KOPT-K1 (cell line): ENCODE measurements around the gene SMR3A.

ENCODE experiments used
- H3K27ac ChIP-seq: fragments of 200-600 bp; sonication (generic); 2 replicates; pipeline ENCODE4 v1.5.1; 2016; ENCODE audit warnings: antibody characterized with exemption, mild to moderate bottlenecking, low read depth, low read length; ENCODE audit not compliant: poor library complexity, severe bottlenecking
- H3K36me3 ChIP-seq: fragments of 200-600 bp; sonication (generic); 2 replicates; pipeline ENCODE4 v1.5.1; 2017; ENCODE audit warnings: antibody characterized with exemption, mild to moderate bottlenecking, low read length, moderate library complexity; ENCODE audit not compliant: insufficient read depth
- H3K9me3 ChIP-seq: fragments of 200-600 bp; sonication (generic); 2 replicates; pipeline ENCODE4 v1.5.1; 2017; ENCODE audit warnings: antibody characterized with exemption, low read length, mild to moderate bottlenecking; ENCODE audit not compliant: insufficient read depth, poor library complexity, severe bottlenecking

SMR3A gene

DNA sequence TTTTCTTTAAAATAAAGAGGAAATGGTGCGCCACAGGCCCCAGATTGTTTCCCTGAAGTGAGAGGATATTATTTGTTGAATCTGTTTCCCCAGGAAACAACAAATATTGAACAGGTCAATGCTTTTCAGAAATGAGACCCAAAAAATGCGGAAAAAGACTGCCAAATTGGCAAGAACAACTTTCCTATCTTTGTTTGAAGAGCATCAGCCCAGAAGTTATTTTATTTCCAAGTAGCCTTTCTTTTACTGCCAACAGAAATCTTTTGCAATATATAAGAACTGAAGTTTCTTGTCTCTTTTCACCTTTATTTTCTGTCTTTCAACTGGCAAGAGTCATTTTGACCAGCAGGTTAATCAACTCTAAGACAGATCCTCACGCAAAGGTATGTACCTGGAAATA is at the start of gene SMR3A:
TSS of gene SMR3A (plus strand) at position 301 of the 400 bp plus-strand sequence. CDS start 1,356 bp downstream, outside the sequence.
- Histone ChIP-seq H3K9me3 (no peaks in the 10 kb centered on the region), H3K27ac (no peak within 1 kb of the TSS), H3K36me3 (no peaks in the 10 kb centered on the region)

DNA sequence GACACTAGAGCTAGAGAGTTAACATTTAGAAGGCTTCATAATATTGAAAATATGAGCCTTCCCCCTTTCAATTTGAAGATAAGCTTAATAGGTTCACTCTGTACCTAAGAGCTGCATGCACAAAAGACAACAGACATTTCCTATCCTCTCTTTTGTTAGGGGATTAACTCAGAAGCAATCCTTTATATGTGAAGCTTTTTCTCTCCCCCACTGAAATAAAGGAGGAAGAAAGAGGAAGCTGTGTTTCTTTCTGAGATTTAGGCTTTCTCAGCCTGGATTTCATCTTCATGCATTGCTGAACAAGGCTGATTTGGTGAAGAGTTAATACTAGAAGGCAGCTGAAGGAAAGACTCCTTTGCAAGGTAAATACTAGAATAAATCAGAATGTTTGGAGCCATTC is 46.8 kb upstream of the SMR3A start:
- Histone ChIP-seq H3K36me3 (no peaks in the 10 kb centered on the region), H3K27ac (no peak overlapping the region), H3K9me3 (no peaks in the 10 kb centered on the region)

DNA sequence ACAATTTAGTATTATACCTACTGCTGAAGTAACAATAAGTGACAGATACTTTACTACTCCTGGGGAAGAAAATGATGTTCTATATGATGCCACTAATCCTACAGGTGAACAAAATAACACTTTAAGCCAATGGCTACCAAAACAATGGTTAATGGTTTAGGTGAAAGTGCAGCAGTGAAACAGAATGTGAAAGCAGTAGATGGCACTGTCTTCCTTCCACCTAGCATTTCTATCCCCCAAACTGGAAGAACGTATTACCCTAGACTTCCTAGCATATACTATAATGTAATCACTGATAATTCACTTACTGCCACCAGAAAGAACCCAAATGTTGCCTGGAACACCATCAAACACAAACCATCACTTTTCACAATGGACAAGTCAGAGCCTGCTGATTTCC is 44.6 kb upstream of the SMR3A start:
- Histone ChIP-seq H3K36me3 (no peaks in the 10 kb centered on the region), H3K9me3 (no peaks in the 10 kb centered on the region), H3K27ac (no peak overlapping the region)

DNA sequence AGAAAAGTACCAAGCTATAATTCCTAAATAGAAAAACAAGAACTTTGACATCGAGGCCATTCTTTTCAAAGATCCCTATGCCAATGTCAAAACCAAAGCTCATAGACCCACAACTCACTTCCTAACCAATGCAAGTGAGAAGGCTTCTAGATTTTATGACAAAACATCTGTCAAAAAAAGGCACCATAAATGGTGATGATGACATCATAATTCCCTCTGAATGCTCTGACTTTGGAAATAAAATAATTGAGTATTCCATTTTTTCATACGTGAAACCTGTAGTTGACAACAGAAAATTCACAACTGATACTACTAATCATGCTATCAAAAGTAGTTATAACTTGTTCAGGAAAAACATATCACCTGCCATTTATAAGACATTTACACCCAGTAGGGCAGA is 34.5 kb upstream of the SMR3A start:
- Histone ChIP-seq H3K36me3 (no peaks in the 10 kb centered on the region), H3K27ac (no peak overlapping the region), H3K9me3 (no peaks in the 10 kb centered on the region)

DNA sequence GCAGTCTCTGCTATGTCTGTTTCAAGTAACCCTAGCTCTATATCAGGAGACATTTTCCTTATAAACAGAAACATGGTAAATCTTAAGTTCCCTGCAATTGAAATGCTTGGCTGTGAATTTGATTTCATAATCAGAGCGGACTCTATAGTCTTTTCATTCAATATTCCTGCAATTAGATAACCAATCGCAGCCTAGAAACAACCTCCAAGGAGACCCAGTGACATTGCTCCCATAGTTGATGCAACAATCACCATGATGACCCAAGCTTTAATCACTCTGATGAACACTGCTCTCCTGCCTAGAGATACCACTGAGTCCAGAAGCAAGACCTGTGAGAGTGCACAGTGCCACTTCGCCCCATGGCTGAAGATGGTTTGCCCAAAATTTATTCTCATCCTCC is 25.9 kb upstream of the SMR3A start, which contains the start of gene CABS1:
TSS of gene CABS1 (plus strand) at position 301 of the 400 bp plus-strand sequence. CDS start at position 360, 59 bp downstream.
- Histone ChIP-seq H3K9me3 (no peaks in the 10 kb centered on the region), H3K36me3 (no peaks in the 10 kb centered on the region), H3K27ac (no peak within 1 kb of the TSS)

DNA sequence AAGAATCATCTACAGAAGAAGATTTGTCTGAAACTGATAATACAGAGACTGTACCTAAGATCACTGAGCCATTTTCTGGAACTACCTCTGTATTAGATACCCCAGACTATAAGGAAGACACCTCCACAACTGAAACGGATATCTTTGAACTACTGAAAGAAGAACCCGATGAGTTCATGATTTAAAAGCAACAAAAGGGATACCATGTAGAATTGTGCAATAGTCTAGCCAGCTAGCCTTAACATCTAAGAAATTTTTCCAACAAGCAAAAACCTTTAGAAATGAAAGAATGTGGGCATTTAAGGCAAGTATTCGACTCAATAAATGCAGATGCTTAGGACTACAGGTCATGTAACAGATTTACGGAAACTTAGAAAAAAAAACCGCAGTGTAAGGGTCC is 24.5 kb upstream of the SMR3A start:
- no peaks in the 10 kb centered on the region for H3K36me3 ChIP-seq
- H3K27ac ChIP-seq: no peak overlapping the region
- H3K9me3 ChIP-seq: no peaks in the 10 kb centered on the region

DNA sequence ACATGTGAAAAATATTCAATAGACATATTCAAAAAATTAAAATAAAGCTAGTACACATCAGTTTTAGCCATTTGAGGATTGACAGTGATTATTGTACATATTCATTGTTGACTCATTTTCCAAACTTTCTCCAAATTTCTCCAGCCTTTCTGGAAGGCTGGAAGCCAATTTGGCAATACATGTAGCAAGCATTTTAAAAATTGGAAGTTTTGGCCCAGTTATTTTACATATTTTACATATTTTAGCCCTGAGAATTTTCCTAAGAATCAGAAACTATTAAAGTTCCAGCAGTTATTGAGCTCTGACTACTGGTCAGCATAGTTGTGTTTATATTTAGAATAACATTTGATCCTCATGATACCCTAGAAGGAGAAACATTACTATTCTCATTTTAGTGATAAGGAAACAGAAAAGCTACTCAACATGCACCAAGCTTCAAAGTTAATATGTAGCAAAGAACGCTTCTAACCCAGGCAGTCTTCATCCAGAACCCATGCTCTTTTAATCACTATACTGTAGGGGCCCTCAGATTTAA is 22.6 kb upstream of the SMR3A start:
- Histone ChIP-seq H3K27ac (no peak overlapping the region), H3K9me3 (no peaks in the 10 kb centered on the region), H3K36me3 (no peaks in the 10 kb centered on the region)

DNA sequence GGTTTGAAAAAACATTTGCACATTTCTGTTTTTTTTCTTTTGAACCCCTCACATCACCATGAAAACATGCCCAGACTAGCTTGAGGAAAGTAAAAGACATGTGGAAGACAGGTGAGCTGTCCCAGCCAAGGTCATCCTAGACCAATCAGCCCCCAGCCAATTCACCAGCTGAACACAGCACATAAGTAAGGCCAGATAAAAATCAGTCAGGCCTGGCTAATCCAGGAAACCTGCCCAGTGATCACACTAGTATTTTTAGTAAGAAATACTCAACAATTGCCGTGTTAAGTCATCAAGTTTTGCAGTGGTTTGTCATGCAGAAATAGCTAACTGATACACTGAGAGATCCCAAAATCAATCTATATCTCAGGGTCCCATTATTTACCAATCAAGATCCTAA is 4.4 kb upstream of the SMR3A start:
- Histone ChIP-seq H3K9me3 (no peaks in the 10 kb centered on the region), H3K36me3 (no peaks in the 10 kb centered on the region), H3K27ac (no peak overlapping the region)

DNA sequence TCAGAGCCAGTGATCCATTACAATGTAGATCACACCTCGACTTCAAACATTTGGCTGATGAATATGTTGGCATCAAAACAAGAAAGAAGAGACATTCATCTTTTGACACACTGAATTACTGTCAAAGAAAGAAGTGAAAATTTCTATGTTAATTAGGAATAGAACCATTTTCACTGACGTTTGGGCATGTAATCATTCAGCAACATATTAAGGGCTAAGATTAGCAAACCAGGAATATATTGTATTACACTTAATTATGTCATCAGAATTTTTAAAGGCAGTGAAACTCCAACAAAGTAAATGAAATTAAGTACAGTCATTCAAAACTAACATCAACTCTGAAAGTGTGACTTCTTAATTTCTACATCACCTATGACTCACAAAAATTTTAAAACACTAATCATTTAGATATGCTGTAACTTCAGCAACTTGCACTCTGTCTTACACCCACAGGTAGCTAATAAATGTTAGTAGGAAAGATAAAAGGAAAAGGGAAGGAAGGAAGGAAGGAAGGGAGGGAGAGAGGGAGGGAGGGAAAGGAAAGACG is 1.4 kb upstream of the SMR3A start:
- Histone ChIP-seq H3K27ac (no peak overlapping the region), H3K9me3 (no peaks in the 10 kb centered on the region), H3K36me3 (no peaks in the 10 kb centered on the region)

DNA sequence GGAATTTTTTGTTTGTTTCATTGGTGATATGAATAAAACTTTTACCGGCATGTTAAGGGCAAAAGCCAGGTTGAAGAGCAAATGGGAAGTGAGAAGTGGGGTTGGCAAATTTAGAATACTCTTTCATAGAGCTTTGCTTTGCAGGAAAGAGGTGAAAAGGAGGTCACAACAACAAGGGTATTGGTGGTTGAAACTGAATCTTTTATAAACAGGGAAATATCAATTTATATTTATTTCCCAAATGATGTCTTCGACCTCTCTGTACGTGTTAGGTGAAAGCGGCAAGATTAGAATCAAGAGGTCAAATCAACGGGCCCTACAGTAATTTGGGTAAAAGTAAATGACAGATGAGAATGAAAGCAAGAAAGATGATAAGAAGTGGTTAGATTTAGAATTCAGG is 3.4 kb downstream of the SMR3A start:
- no peaks in the 10 kb centered on the region for H3K36me3 ChIP-seq
- no peak overlapping the region for H3K27ac ChIP-seq
- no peaks in the 10 kb centered on the region for H3K9me3 ChIP-seq

DNA sequence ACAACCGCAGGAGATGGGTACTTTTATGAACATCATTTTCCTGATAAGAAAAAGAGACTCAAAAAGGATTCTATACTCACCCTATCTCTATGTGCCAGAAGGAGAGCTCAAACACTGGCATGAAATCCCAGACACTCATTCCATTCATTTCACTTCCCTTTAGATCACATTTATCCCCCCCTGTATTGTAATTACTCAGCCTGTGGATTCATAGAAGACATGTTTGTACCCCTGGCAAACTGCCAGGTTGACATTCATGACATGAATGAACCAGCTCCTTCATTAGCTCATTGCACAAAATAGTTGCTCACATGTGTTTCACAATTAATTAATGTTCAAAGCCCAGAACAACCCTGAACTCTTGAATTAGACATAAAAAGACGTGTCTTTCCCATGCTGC is 4.9 kb downstream of the SMR3A start:
- Histone ChIP-seq H3K9me3 (no peaks in the 10 kb centered on the region), H3K27ac (no peak overlapping the region), H3K36me3 (no peaks in the 10 kb centered on the region)

DNA sequence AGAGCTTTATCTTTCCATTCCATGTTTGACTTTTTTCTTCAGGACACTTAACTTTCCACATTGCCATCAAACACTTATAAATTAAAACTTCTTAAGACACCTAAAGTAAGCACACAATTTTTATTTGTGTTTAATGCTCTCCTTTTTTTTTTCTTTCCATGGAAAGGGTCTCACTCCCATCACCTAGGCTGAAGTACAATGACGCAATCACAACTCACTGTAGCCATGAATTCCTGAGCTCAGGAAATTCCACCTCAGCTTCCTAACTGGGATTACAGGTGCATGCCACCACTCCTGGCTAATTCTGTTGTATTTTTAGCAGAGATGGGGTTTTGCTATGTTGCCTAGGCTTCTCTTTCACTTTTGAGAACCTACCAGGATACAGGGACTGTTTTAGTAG is 7.3 kb downstream of the SMR3A start:
- no peaks in the 10 kb centered on the region for H3K9me3 ChIP-seq
- H3K27ac ChIP-seq: no peak overlapping the region
- H3K36me3 ChIP-seq: no peaks in the 10 kb centered on the region

DNA sequence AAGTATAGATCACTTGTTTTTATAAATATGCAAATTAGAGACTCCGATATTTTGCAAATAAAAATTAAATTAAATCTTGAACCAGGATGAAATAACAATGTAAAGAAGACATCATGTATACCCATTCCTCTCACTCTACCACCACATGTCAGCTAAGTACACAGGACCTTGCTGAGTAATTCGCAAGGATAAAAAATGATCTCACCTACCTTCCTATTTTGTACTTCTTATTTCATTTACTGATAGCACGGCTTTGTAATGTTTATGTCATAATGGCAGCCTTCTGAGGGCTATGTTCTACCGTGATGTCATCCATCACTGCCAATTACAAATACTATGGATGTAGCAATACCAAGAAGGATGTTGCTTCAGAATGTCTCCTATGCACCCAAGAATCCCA is 11.4 kb downstream of the SMR3A start:
- Histone ChIP-seq H3K27ac (no peak overlapping the region), H3K9me3 (no peaks in the 10 kb centered on the region)

DNA sequence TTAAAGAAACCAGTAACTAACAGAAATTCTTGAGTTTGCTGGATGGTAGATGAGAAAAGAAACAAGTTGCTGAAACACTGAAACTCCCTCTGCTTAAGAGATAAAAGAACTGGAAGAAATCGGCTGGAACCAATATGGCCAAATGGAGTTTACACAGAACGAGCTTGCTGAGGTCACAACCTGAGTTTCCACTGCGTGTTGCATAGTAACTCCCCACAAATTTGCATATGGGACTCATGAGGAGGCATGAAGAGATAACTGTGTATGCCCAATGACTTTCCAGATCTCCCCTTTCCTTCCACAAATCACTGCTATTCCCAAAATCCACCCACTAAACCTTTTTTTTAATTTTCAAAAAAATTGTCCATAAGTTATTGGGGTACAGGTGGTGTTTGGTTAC is 12.2 kb downstream of the SMR3A start:
- Histone ChIP-seq H3K27ac (no peak overlapping the region), H3K36me3 (no peaks in the 10 kb centered on the region), H3K9me3 (no peaks in the 10 kb centered on the region)

More for the DNA sequence above, 11.4 kb downstream of the SMR3A start:
- no peaks in the 10 kb centered on the region for H3K36me3 ChIP-seq

DNA sequence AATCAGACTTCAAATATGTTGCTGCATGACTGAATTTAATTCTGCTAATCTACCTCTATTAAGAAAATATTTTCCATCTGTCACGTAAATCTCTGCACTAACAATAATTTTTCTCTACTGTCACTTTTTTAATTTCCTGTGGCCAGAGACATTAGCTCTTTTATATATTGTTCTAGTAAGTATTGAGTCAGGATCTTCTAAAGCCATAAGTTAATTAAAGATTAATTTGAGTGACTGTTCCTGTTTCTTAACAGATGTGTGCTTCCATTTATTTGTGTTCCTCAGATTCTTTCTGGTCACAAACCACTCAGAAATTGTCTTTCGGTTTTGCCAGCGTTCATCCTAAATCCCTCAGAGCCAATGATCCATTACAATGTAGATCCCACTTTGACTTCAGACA is 20.0 kb downstream of the SMR3A start:
- Histone ChIP-seq H3K27ac (no peak overlapping the region), H3K9me3 (no peaks in the 10 kb centered on the region), H3K36me3 (no peaks in the 10 kb centered on the region)

DNA sequence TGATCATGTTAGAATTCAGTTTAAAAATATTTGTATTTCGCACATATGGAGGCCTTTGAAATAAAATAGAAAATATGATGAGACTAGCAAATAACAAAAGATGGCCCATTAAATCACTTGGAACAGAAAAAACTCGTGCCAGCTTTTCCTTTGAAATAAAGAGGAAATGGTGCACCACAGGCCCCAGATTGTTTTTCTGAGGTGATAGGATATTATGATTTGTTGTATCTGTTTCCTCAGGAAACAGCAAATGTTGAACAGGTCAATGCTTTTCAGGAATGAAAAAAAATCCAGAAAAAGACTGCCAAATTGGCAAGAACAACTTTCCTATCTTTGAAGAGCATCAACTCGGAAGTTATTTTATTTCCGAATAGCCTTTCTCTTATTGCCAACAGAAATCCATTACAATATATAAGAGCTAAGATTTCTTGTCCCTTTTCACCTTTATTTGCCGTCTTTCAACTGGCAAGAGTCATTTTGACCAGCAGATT is 22.2 kb downstream of the SMR3A start, which contains the start of gene SMR3B:
TSS of gene SMR3B (plus strand) at position 441 of the 491 bp plus-strand sequence. CDS start 1,380 bp downstream, outside the sequence.
- Histone ChIP-seq H3K9me3 (no peaks in the 10 kb centered on the region), H3K36me3 (no peaks in the 10 kb centered on the region), H3K27ac (no peak within 1 kb of the TSS)
